ENCODE measurements around the gene CCR2.

DNA sequence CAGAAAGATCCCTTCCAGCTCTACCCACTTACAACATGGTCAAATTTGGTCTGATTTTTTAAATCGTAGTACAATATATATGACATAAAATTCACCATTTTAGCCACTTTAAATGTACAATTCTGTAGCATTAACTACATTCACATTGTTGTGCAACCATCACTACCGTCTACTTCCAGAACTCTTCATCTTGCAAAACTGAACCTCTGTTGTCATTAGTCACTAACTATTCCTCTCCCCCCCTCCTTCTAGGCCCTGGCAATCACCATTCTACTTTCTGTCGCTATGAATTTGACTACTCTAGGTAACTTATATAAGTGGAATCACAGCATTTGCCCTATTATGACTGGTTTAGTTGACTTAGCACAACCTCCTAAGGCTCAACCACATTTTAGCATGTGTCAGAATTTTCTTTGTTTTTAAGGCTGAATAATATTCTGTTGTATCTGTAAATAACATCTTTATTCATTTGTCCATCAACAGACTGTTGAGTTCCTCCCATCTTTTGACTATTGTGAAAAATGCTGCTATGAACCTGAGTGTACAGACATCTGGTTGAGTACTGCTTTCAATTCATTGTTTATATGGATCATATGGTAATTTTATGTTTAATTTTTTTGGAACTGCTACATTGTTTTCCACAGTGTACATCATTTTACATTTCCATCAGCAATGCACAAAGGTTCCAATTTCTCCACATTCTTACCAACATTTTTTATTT is 35.5 kb upstream of the CCR2 start:
- no peak for TF ChIP-seq POLR2AphosphoS5 (IDR thresholded peaks at IDR 0.05)
- no peak for TF ChIP-seq CTCF (IDR thresholded peaks at IDR 0.05)

All from suprapubic skin (tissue), 3 donors.